Mesendoderm (in vitro differentiated cells): Measurements from ENCODE around the gene NRP1.

Experiments used
- DNase-seq: peaks from one replicate; pipeline ENCODE4 v3.0.0; 2013
- H2AK5ac ChIP-seq: 2 replicates; pipeline ENCODE4 v1.6.1; 2013; ENCODE audit warnings: low read length, inconsistent platforms
- H2BK120ac ChIP-seq: 2 replicates; pipeline ENCODE4 v1.6.1; 2013; ENCODE audit warnings: low read depth, mild to moderate bottlenecking, low read length, moderate library complexity, mixed read lengths
- H2BK15ac ChIP-seq: replicated peaks from 2 replicates; pipeline ENCODE4 v1.6.1; 2013; ENCODE audit warnings: low read depth, mild to moderate bottlenecking, moderate library complexity
- H2BK5ac ChIP-seq: 2 replicates; pipeline ENCODE4 v1.6.1; 2013; ENCODE audit warnings: low read length, inconsistent platforms
- H3K18ac ChIP-seq: 2 replicates; pipeline ENCODE4 v1.6.1; 2013; ENCODE audit warnings: mild to moderate bottlenecking, low read length, mixed read lengths
- H3K23ac ChIP-seq: one replicate; pipeline ENCODE4 v1.6.1; 2013; ENCODE audit warnings: low read length
- H3K27ac ChIP-seq: 2 replicates; pipeline ENCODE4 v1.5.1; 2013; ENCODE audit warnings: low read depth, mild to moderate bottlenecking, inconsistent platforms, low read length, moderate library complexity
- H3K27me3 ChIP-seq: 2 replicates; pipeline ENCODE4 v1.6.1; 2013; ENCODE audit warnings: low read length, control low read depth, mild to moderate bottlenecking, inconsistent platforms; ENCODE audit not compliant: insufficient read depth, poor library complexity
- H3K36me3 ChIP-seq: 2 replicates; pipeline ENCODE4 v1.6.1; 2013; ENCODE audit warnings: low read length, inconsistent platforms; ENCODE audit not compliant: control insufficient read depth, insufficient read depth
- H3K4ac ChIP-seq: one replicate; pipeline ENCODE4 v1.6.1; 2013; ENCODE audit warnings: low read depth, mild to moderate bottlenecking, low read length, moderate library complexity
- H3K4me1 ChIP-seq: 2 replicates; pipeline ENCODE4 v1.6.1; 2013; ENCODE audit warnings: low read depth, low read length, inconsistent platforms; ENCODE audit not compliant: control insufficient read depth
- H3K4me2 ChIP-seq: 2 replicates; pipeline ENCODE4 v1.6.1; 2013; ENCODE audit warnings: low read length
- H3K4me3 ChIP-seq: 2 replicates; pipeline ENCODE4 v1.5.1; 2013; ENCODE audit warnings: mild to moderate bottlenecking, low read length
- H3K56ac ChIP-seq: one replicate; pipeline ENCODE4 v1.6.1; 2013; ENCODE audit warnings: low read length
- H3K79me1 ChIP-seq: 2 replicates; pipeline ENCODE4 v1.6.1; 2013; ENCODE audit warnings: low read length, inconsistent platforms
- H3K79me2 ChIP-seq: 2 replicates; pipeline ENCODE4 v1.6.1; 2013; ENCODE audit warnings: mild to moderate bottlenecking, low read length; ENCODE audit not compliant: control insufficient read depth, insufficient read depth
- H3K9ac ChIP-seq: 2 replicates; pipeline ENCODE4 v1.6.1; 2013; ENCODE audit warnings: low read length, inconsistent platforms
- H4K5ac ChIP-seq: one replicate; pipeline ENCODE4 v1.6.1; 2013; ENCODE audit warnings: low read length
- H4K8ac ChIP-seq: one replicate; pipeline ENCODE4 v1.6.1; 2013; ENCODE audit warnings: low read depth, mild to moderate bottlenecking, control low read depth, low read length, moderate library complexity
- WGBS: extraction: QIAGEN DNeasy Blood & Tissue Kit; methylation state at CpG from one replicate; pipeline ENCODE4 v1.1.7; 2013; ENCODE audit warnings: low lambda C conversion rate, missing lambda C conversion rate; ENCODE audit not compliant: insufficient coverage; ENCODE audit errors: extremely low coverage; 5-methylcytosine and 5-hydroxymethylcytosine counted together

NRP1 gene

GRCh38 chr10:33196710-33197491, 137.6 kb downstream of the NRP1 start:
- Histone ChIP-seq H4K5ac (no peak overlapping the region), H3K4ac (no peak overlapping the region), H3K4me3 (no peak overlapping the region), H4K8ac (no peak overlapping the region), H3K4me1 (no peaks in the 10 kb centered on the region), H2AK5ac (no peak overlapping the region), H3K9ac (no peak overlapping the region), H3K27me3 (no peaks in the 10 kb centered on the region), H3K27ac (no peak overlapping the region), H3K4me2 (no peak overlapping the region), H3K18ac (no peak overlapping the region), H2BK15ac (no peak overlapping the region), H3K23ac (no peak overlapping the region), H2BK5ac (no peak overlapping the region), H3K56ac (no peak overlapping the region), H3K79me2 (no peaks in the 10 kb centered on the region), H2BK120ac (no peak overlapping the region), H3K36me3 (no peaks in the 10 kb centered on the region), H3K79me1 (no peaks in the 10 kb centered on the region)
- DNase-seq: no peak
- no CpG with 5 or more reads among the region's 16 CpGs for WGBS

GRCh38 chr10:33196377-33196706, 138.1 kb downstream of the NRP1 start:
- H2BK120ac ChIP-seq: no peak overlapping the region
- no peak overlapping the region for H3K27ac ChIP-seq
- no peaks in the 10 kb centered on the region for H3K4me1 ChIP-seq
- H3K27me3 ChIP-seq: no peaks in the 10 kb centered on the region
- H3K36me3 ChIP-seq: no peaks in the 10 kb centered on the region
- no peak overlapping the region for H4K8ac ChIP-seq
- no CpG with 5 or more reads among the region's 3 CpGs for WGBS
- H2AK5ac ChIP-seq: no peak overlapping the region
- H3K18ac ChIP-seq: no peak overlapping the region
- no peak overlapping the region for H3K23ac ChIP-seq
- no peaks in the 10 kb centered on the region for H3K79me2 ChIP-seq
- no peak overlapping the region for H4K5ac ChIP-seq
- no peak overlapping the region for H3K56ac ChIP-seq
- DNase-seq: no peak
- H2BK5ac ChIP-seq: no peak overlapping the region
- no peak overlapping the region for H3K4me3 ChIP-seq
- no peak overlapping the region for H2BK15ac ChIP-seq
- H3K9ac ChIP-seq: no peak overlapping the region
- H3K4me2 ChIP-seq: no peak overlapping the region
- H3K4ac ChIP-seq: no peak overlapping the region
- H3K79me1 ChIP-seq: no peaks in the 10 kb centered on the region

GRCh38 chr10:33195608-33196376, 138.7 kb downstream of the NRP1 start:
- DNase-seq: no peak
- H3K4me1 ChIP-seq: no peaks in the 10 kb centered on the region
- no CpG with 5 or more reads among the region's 8 CpGs for WGBS
- H4K8ac ChIP-seq: no peak overlapping the region
- H3K18ac ChIP-seq: no peak overlapping the region
- H3K36me3 ChIP-seq: no peaks in the 10 kb centered on the region
- H3K4me2 ChIP-seq: no peak overlapping the region
- H4K5ac ChIP-seq: no peak overlapping the region
- H3K56ac ChIP-seq: no peak overlapping the region
- no peak overlapping the region for H3K23ac ChIP-seq
- H3K79me1 ChIP-seq: no peaks in the 10 kb centered on the region
- no peak overlapping the region for H3K27ac ChIP-seq
- no peak overlapping the region for H2BK15ac ChIP-seq
- no peak overlapping the region for H3K4ac ChIP-seq
- no peak overlapping the region for H2BK5ac ChIP-seq
- H2BK120ac ChIP-seq: no peak overlapping the region
- no peaks in the 10 kb centered on the region for H3K27me3 ChIP-seq
- no peak overlapping the region for H3K4me3 ChIP-seq
- H3K9ac ChIP-seq: no peak overlapping the region
- no peaks in the 10 kb centered on the region for H3K79me2 ChIP-seq
- H2AK5ac ChIP-seq: no peak overlapping the region

GRCh38 chr10:33193701-33194521, 140.6 kb downstream of the NRP1 start:
- Histone ChIP-seq H3K27ac (no peak overlapping the region), H3K56ac (no peak overlapping the region)
- WGBS: no CpG with 5 or more reads among the region's 6 CpGs

GRCh38 chr10:33193057-33193700, 141.3 kb downstream of the NRP1 start:
- Histone ChIP-seq H3K27ac (no peak overlapping the region), H3K18ac (no peak overlapping the region), H3K4ac (no peak overlapping the region), H3K56ac (no peak overlapping the region), H3K9ac (no peak overlapping the region), H4K5ac (no peak overlapping the region), H2AK5ac (no peak overlapping the region), H3K79me2 (no peaks in the 10 kb centered on the region), H3K4me2 (no peak overlapping the region), H3K4me1 (no peaks in the 10 kb centered on the region), H3K36me3 (no peaks in the 10 kb centered on the region), H3K4me3 (no peak overlapping the region), H3K23ac (no peak overlapping the region), H2BK120ac (no peak overlapping the region), H2BK5ac (no peak overlapping the region), H2BK15ac (no peak overlapping the region), H3K79me1 (no peaks in the 10 kb centered on the region), H3K27me3 (no peaks in the 10 kb centered on the region), H4K8ac (no peak overlapping the region)
- peak; percentile 86 for DNase-seq
- no CpG with 5 or more reads among the region's 12 CpGs for WGBS

More at GRCh38 chr10:33193701-33194521, 140.6 kb downstream of the NRP1 start:
- Histone ChIP-seq H3K4me1 (no peaks in the 10 kb centered on the region), H4K5ac (no peak overlapping the region), H3K9ac (no peak overlapping the region), H2BK15ac (no peak overlapping the region), H2AK5ac (no peak overlapping the region), H3K23ac (no peak overlapping the region), H3K18ac (no peak overlapping the region), H3K27me3 (no peaks in the 10 kb centered on the region), H3K79me1 (no peaks in the 10 kb centered on the region), H3K4me2 (no peak overlapping the region), H3K36me3 (no peaks in the 10 kb centered on the region), H3K4me3 (no peak overlapping the region), H4K8ac (no peak overlapping the region), H2BK120ac (no peak overlapping the region), H3K4ac (no peak overlapping the region), H2BK5ac (no peak overlapping the region), H3K79me2 (no peaks in the 10 kb centered on the region)
- DNase-seq: no peak
